GM18951 (cell line): Measurements from ENCODE around the gene NPHS1.
A peak's percentile ranks its signal among the peaks of the same experiment; 100 is the strongest.
"Not testable (repeated sequence)": the region's sequence is repeated elsewhere in the genome, so short reads cannot be mapped to it uniquely, and the experiment has no call there.

Experiments
- POLR2A ChIP-seq: IDR thresholded peaks from 4 replicates; pipeline ENCODE4 v1.6.1; 2011; ENCODE audit warnings: mild to moderate bottlenecking; ENCODE audit not compliant: insufficient read length, insufficient read depth; ENCODE audit errors: extremely low read depth
- in situ Hi-C: fragments of 300-500 bp; cut with MboI; formaldehyde crosslinking; loops from one replicate; pipeline ENCODE4 v1.12.0; 2022; ENCODE audit warnings: low sequenced_read_pairs, mixed read lengths, inconsistent platforms; ENCODE audit not compliant: unreplicated experiment

Gene NPHS1

GRCh38 chr19:35852029-35852780 lies at the start of gene NPHS1:
Gene NPHS1 (minus strand): TSS chr19:35852504. CDS start chr19:35851837, 667 bp downstream.
- in situ Hi-C loops = no loop called here
- TF ChIP-seq POLR2A = no peak

- in situ Hi-C loops = no loop called here
- TF ChIP-seq POLR2A = no peak
These were observed 48.8 kb upstream of the NPHS1 start for GRCh38 chr19:35901055-35901644.

GRCh38 chr19:35899547-35900214 lies 47.4 kb upstream of the NPHS1 start:
- in situ Hi-C loops = no loop called here

GRCh38 chr19:35898499-35898809 lies 46.1 kb upstream of the NPHS1 start:
- in situ Hi-C loops = no loop called here
- TF ChIP-seq POLR2A = no peak

More at GRCh38 chr19:35899547-35900214, 47.4 kb upstream of the NPHS1 start:
- no peak for TF ChIP-seq POLR2A

- TF ChIP-seq POLR2A = peak; percentile 16
- in situ Hi-C loops = no loop called here
These were observed 45.6 kb upstream of the NPHS1 start for GRCh38 chr19:35897706-35898451.

- in situ Hi-C loops = no loop called here
- peak; percentile 9 for TF ChIP-seq POLR2A
These were observed 44.3 kb upstream of the NPHS1 start for GRCh38 chr19:35896643-35897040.

GRCh38 chr19:35895911-35896642 lies 43.8 kb upstream of the NPHS1 start:
- in situ Hi-C loops = no loop called here
- TF ChIP-seq POLR2A = no peak

GRCh38 chr19:35894342-35894741 lies 42.0 kb upstream of the NPHS1 start:
- in situ Hi-C loops = no loop called here
- TF ChIP-seq POLR2A = no peak

GRCh38 chr19:35891819-35892218 lies 39.5 kb upstream of the NPHS1 start:
- in situ Hi-C loops = not testable (repeated sequence)

GRCh38 chr19:35890113-35890650 lies 37.9 kb upstream of the NPHS1 start:
- in situ Hi-C loops = no loop called here
- TF ChIP-seq POLR2A = no peak

- in situ Hi-C loops = loop anchor here (5.0 kb wide), 1 partner anchor 43 kb away; no protein-coding TSS in a partner anchor
- TF ChIP-seq POLR2A = no peak
These were observed 37.2 kb upstream of the NPHS1 start for GRCh38 chr19:35889370-35890112.

- in situ Hi-C loops = loop anchor here (5.0 kb wide), 1 partner anchor 44 kb away; no protein-coding TSS in a partner anchor
- no peak for TF ChIP-seq POLR2A
These were observed 36.1 kb upstream of the NPHS1 start for GRCh38 chr19:35888398-35888797.
